Measurements from ENCODE around the gene SULT1A1. TPM values are rescaled to one million over a fixed set of nuclear protein-coding genes. Genes with fewer than 3 reads are reported as not detected.
A peak's percentile ranks its signal among the peaks of the same experiment; 100 is the strongest.

The SULT1A1 gene
- total and polyA plus RNA-seq, 2 of the 13 experiments (the other 11 are each of a cell fraction or from before 2014, with no cell fraction given): 114 to 147 TPM

DNA sequence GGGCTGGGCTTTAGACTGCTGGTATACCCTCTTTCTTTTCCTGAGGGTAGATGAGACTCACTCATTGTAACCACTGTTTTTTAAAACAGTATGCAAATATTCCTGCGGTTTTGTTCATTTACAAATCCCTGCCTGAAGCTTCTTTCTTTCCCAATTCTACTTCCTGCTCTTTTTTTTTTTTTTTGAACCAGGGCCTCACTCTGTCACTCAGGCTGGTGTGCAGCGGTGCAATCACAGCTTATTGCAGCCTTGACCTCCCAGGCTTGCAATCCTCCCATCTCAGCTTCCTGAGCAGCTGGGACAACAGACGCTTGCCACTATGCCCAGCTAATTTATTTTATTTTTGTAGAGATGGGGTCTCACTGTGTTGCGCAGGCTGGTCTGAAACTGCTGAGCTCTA lies 8.0 kb upstream of the SULT1A1 start (continued):
- TF ChIP-seq SRF (IDR thresholded peaks at IDR 0.05; ENCODE audit: low read depth, low read length) (no peak), NFIB (CRISPR knock-in tag; IDR thresholded peaks at IDR 0.05; ENCODE audit: borderline replicate concordance) (no peak), RBAK (CRISPR knock-in tag; IDR thresholded peaks at IDR 0.05) (no peak), HNF4A (CRISPR knock-in tag; IDR thresholded peaks at IDR 0.05) (peak; percentile 6; the same call in 1 of the 2 replicates), ZNF83 (CRISPR knock-in tag; IDR thresholded peaks at IDR 0.05; ENCODE audit: borderline replicate concordance) (no peak), MED1 (CRISPR knock-in tag; IDR thresholded peaks at IDR 0.05) (peak; percentile 47; the same call in 1 of the 2 replicates), RELA (CRISPR knock-in tag; IDR thresholded peaks at IDR 0.05) (no peak), ZNF850 (CRISPR knock-in tag; conservative IDR thresholded peaks at IDR 0.05) (no peak), ZNF572 (CRISPR knock-in tag; IDR thresholded peaks at IDR 0.05) (no peak), PITX1 (CRISPR knock-in tag; IDR thresholded peaks at IDR 0.05) (no peak), ZNF354B (CRISPR knock-in tag; IDR thresholded peaks at IDR 0.05) (no peak), ZNF138 (CRISPR knock-in tag; IDR thresholded peaks at IDR 0.05; ENCODE audit: low read depth) (no peak), POLR2AphosphoS2 (IDR thresholded peaks at IDR 0.05; ENCODE audit: low read depth, low read length) (no peak), NFE2 (CRISPR knock-in tag; IDR thresholded peaks at IDR 0.05) (no peak), HDAC6 (IDR thresholded peaks at IDR 0.05; ENCODE audit: low read depth, low read length) (no peak), PAWR (CRISPR knock-in tag; IDR thresholded peaks at IDR 0.05; ENCODE audit: borderline replicate concordance) (no peak), CBFB (CRISPR knock-in tag; IDR thresholded peaks at IDR 0.05) (no peak), JUNB (CRISPR knock-in tag; IDR thresholded peaks at IDR 0.05; ENCODE audit: borderline replicate concordance) (no peak), ZNF432 (CRISPR knock-in tag; IDR thresholded peaks at IDR 0.05; ENCODE audit: borderline replicate concordance) (no peak), ZNF383 (CRISPR knock-in tag; IDR thresholded peaks at IDR 0.05; ENCODE audit: borderline replicate concordance) (no peak), THAP11 (CRISPR knock-in tag; IDR thresholded peaks at IDR 0.05) (peak; percentile 42; the same call in 1 of the 2 replicates)
- TF ChIP-seq, protein P1, sequence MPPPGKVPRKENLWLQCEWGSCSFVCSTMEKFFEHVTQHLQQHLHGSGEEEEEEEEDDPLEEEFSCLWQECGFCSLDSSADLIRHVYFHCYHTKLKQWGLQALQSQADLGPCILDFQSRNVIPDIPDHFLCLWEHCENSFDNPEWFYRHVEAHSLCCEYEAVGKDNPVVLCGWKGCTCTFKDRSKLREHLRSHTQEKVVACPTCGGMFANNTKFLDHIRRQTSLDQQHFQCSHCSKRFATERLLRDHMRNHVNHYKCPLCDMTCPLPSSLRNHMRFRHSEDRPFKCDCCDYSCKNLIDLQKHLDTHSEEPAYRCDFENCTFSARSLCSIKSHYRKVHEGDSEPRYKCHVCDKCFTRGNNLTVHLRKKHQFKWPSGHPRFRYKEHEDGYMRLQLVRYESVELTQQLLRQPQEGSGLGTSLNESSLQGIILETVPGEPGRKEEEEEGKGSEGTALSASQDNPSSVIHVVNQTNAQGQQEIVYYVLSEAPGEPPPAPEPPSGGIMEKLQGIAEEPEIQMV (CRISPR knock-in tag; IDR thresholded peaks at IDR 0.05; ENCODE audit: low read depth): no peak
- TF ChIP-seq, protein P2, sequence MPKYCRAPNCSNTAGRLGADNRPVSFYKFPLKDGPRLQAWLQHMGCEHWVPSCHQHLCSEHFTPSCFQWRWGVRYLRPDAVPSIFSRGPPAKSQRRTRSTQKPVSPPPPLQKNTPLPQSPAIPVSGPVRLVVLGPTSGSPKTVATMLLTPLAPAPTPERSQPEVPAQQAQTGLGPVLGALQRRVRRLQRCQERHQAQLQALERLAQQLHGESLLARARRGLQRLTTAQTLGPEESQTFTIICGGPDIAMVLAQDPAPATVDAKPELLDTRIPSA (CRISPR knock-in tag; IDR thresholded peaks at IDR 0.05; ENCODE audit: borderline replicate concordance): no peak
- TF ChIP-seq, protein P3, sequence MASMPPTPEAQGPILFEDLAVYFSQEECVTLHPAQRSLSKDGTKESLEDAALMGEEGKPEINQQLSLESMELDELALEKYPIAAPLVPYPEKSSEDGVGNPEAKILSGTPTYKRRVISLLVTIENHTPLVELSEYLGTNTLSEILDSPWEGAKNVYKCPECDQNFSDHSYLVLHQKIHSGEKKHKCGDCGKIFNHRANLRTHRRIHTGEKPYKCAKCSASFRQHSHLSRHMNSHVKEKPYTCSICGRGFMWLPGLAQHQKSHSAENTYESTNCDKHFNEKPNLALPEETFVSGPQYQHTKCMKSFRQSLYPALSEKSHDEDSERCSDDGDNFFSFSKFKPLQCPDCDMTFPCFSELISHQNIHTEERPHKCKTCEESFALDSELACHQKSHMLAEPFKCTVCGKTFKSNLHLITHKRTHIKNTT (CRISPR knock-in tag; IDR thresholded peaks at IDR 0.05): no peak
- TF ChIP-seq, protein P4, sequence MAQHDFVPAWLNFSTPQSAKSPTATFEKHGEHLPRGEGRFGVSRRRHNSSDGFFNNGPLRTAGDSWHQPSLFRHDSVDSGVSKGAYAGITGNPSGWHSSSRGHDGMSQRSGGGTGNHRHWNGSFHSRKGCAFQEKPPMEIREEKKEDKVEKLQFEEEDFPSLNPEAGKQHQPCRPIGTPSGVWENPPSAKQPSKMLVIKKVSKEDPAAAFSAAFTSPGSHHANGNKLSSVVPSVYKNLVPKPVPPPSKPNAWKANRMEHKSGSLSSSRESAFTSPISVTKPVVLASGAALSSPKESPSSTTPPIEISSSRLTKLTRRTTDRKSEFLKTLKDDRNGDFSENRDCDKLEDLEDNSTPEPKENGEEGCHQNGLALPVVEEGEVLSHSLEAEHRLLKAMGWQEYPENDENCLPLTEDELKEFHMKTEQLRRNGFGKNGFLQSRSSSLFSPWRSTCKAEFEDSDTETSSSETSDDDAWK (CRISPR knock-in tag; IDR thresholded peaks at IDR 0.05): no peak
- TF ChIP-seq, protein P5, sequence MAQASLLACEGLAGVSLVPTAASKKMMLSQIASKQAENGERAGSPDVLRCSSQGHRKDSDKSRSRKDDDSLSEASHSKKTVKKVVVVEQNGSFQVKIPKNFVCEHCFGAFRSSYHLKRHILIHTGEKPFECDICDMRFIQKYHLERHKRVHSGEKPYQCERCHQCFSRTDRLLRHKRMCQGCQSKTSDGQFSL (CRISPR knock-in tag; IDR thresholded peaks at IDR 0.05): no peak
- TF ChIP-seq, protein P6, sequence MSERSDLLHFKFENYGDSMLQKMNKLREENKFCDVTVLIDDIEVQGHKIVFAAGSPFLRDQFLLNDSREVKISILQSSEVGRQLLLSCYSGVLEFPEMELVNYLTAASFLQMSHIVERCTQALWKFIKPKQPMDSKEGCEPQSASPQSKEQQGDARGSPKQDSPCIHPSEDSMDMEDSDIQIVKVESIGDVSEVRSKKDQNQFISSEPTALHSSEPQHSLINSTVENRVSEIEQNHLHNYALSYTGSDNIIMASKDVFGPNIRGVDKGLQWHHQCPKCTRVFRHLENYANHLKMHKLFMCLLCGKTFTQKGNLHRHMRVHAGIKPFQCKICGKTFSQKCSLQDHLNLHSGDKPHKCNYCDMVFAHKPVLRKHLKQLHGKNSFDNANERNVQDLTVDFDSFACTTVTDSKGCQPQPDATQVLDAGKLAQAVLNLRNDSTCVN (CRISPR knock-in tag; IDR thresholded peaks at IDR 0.05; ENCODE audit: borderline replicate concordance): no peak
